Fibroblast of lung (primary cell): ENCODE results near the gene JARID2.

ENCODE experiments used
- EZH2 ChIP-seq: IDR thresholded peaks from 2 replicates; pipeline ENCODE4 v1.5.1; 2012; ENCODE audit warnings: low read length, control low read depth, mild to moderate bottlenecking; ENCODE audit errors: missing control alignments
- TF ChIP-seq, protein P1 (sequence below), 2 donors: IDR thresholded peaks in 1 of 2; conservative IDR thresholded peaks in 1 of 2; 1 replicate in 1 of 2; 2 replicates in 1 of 2; pipeline ENCODE4 v1.5.1; 2011 to 2012; ENCODE audit warnings: low read length in 2 of 2, control low read depth in 1 of 2, inconsistent platforms in 1 of 2, low read depth in 1 of 2, mild to moderate bottlenecking in 1 of 2

DNA sequence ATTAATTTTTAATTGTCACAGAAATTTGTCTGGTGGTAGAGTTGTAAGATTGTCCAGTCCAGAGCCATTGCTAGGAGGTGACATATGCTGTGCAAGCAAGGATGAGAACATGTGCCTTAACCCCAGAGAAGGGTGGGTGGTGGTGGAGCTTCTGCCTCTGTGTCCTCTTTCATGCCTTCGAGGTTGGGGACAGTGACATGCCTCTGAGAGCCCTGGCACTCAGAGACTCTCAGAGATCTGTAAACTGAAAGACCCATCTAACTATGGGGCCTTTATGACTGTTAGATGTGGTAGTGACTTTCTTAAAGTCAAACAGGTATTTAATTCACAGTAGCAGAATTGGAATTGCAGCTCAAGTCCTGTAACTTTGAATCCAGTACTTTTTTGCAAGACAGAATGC lies 132.4 kb downstream of the JARID2 start:
- TF ChIP-seq, protein P1, sequence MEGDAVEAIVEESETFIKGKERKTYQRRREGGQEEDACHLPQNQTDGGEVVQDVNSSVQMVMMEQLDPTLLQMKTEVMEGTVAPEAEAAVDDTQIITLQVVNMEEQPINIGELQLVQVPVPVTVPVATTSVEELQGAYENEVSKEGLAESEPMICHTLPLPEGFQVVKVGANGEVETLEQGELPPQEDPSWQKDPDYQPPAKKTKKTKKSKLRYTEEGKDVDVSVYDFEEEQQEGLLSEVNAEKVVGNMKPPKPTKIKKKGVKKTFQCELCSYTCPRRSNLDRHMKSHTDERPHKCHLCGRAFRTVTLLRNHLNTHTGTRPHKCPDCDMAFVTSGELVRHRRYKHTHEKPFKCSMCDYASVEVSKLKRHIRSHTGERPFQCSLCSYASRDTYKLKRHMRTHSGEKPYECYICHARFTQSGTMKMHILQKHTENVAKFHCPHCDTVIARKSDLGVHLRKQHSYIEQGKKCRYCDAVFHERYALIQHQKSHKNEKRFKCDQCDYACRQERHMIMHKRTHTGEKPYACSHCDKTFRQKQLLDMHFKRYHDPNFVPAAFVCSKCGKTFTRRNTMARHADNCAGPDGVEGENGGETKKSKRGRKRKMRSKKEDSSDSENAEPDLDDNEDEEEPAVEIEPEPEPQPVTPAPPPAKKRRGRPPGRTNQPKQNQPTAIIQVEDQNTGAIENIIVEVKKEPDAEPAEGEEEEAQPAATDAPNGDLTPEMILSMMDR (conservative IDR thresholded peaks at IDR 0.05 in 1 of 2, IDR thresholded peaks at IDR 0.05 in 1 of 2; ENCODE audit: low read depth in 1 of 2, low read length in 2 of 2), result no peak
- no peak for TF ChIP-seq EZH2
